Ovary (tissue), 9 donors: ENCODE results near the gene SLC22A3. TPM values are rescaled to one million over a fixed set of nuclear protein-coding genes. Genes with fewer than 3 reads are reported as not detected.

Experiments used
- DNase-seq, 5 donors: peaks; one replicate each; pipeline ENCODE4 v3.0.0-alpha.2; 2019 to 2020
- H3K27ac ChIP-seq, 2 donors: fragments of 200-600 bp; one replicate each; pipeline versions ENCODE4 v1.5.1 to v1.8.0; 2019 to 2022
- H3K27me3 ChIP-seq: fragments of 200-600 bp; one replicate; pipeline ENCODE4 v1.8.0; 2022
- H3K36me3 ChIP-seq: fragments of 200-600 bp; sonication (generic); one replicate; pipeline ENCODE4 v1.5.1; 2019
- H3K4me1 ChIP-seq: one replicate; pipeline ENCODE4 v1.8.1; 2013; ENCODE audit warnings: mild to moderate bottlenecking, moderate library complexity; ENCODE audit not compliant: insufficient read depth
- H3K4me3 ChIP-seq: fragments of 200-600 bp; sonication (generic); one replicate; pipeline ENCODE4 v1.5.1; 2017
- H3K9me3 ChIP-seq, 2 donors: fragments of 200-600 bp in 1 of 2; sonication (generic) in 1 of 2; one replicate each; pipeline versions ENCODE4 v1.5.1 to v1.8.1; 2013 to 2019; ENCODE audit warnings: mild to moderate bottlenecking in 1 of 2, moderate library complexity in 1 of 2
- CTCF ChIP-seq, 3 donors: fragments of 450-650 bp in 2 of 3; fragments of 200-600 bp in 1 of 3; IDR thresholded peaks; one replicate each; pipeline versions ENCODE4 v1.5.1 to v1.8.0; 2016 to 2022; ENCODE audit warnings: antibody characterized with exemption in 3 of 3, mild to moderate bottlenecking in 1 of 3
- EP300 ChIP-seq: sonication (generic); formaldehyde crosslinking; IDR thresholded peaks from one replicate; pipeline ENCODE4 v1.6.1; 2017; ENCODE audit warnings: antibody characterized with exemption
- POLR2A ChIP-seq: fragments of 450-650 bp; IDR thresholded peaks from one replicate; pipeline ENCODE4 v1.6.1; 2017; ENCODE audit warnings: antibody characterized with exemption, mild to moderate bottlenecking, moderate library complexity
- WGBS, 3 donors: extraction: QIAGEN DNeasy Blood & Tissue Kit in 1 of 3; methylation state at CpG; one replicate each; pipeline versions ENCODE4 v1.1.5 to v1.1.7; 2013 to 2017; 5-methylcytosine and 5-hydroxymethylcytosine counted together
- intact Hi-C, 4 donors: fragments of 100-400 bp; cut with DNase I; formaldehyde crosslinking; loops; one replicate each; pipeline versions ENCODE4 v1.11.0 to v1.15.1; 2022 to 2023
- polyA plus RNA-seq, 2 donors: library from polyadenylated mRNA; stranded (reverse); fragments of 200-250 nt in 1 of 2; fragments of 350-450 nt in 1 of 2; fragmentation: Illumina TruSeq in 1 of 2; extraction: RNeasy Lipid Tissue Mini Kit (QIAGEN cat#74804) in 1 of 2; gene quantifications; one replicate each; pipeline ENCODE4 v1.2.3, GENCODE V29; 2013 to 2014
- total RNA-seq, 7 donors: library from RNA; depleted of rRNA in 2 of 7; stranded (reverse); fragments of >200 nt in 2 of 7; fragmentation: NEBNext Ultra II Directional in 3 of 7; extraction: Animal tissue kit (Norgen Biotek cat#: 25700) in 3 of 7; gene quantifications; one replicate each; pipeline versions ENCODE4 v1.1.0 to v1.2.4, GENCODE V29; 2016 to 2023
- donor health status: DM: no; HTN: no; CAD: no; lungs with moderate emphysema.
- donor health status: DM: no; HTN: no; CAD: no.
- donor health status: Bipolar disorder and iron deficiency.
- donor health status: DM: yes; HTN: yes; CAD: no.
- donor health status: DM: no; HTN: no; CAD: no.
- donor health status: DM: yes; HTN: yes; CAD: no.

SLC22A3 gene
- total and polyA plus RNA-seq, 9 donors: 13.5 to 42.5 (median 30.5) TPM

- intact Hi-C loops: loop anchor here (2.0 to 10.0 kb wide), 10 partner anchors 79 to 601 kb away; no protein-coding TSS in a partner anchor
- Histone ChIP-seq H3K9me3 (no peaks in the 10 kb centered on the region), H3K27me3 (no peaks in the 10 kb centered on the region), H3K36me3 (no peaks in the 10 kb centered on the region), H3K4me3 (no peak overlapping the region), H3K4me1 (peaks cover 2% of the 10 kb centered on the region), H3K27ac (peak overlapping the region; percentile 58 to 65)
- DNase-seq: peak; percentile 64 to 89 (median 79)
- 1 to 4% (median 4%) methylated on average over 11 of the region's 11 CpGs for WGBS, 3 donors
- TF ChIP-seq CTCF (IDR thresholded peaks at IDR 0.05) (peak; percentile 91 to 99 (median 98)), POLR2A (peak; percentile 30), EP300 (no peak)
Observed at GRCh38 chr6:160455541-160456213, 107.5 kb downstream of the SLC22A3 start.

- peak overlapping the region; percentile 58 to 65 for H3K27ac ChIP-seq
- WGBS, 3 donors: 18 to 28% (median 28%) methylated on average over 3 of the region's 3 CpGs
- no peak overlapping the region for H3K4me3 ChIP-seq
- intact Hi-C loops: loop anchor here (2.0 to 10.0 kb wide), 9 partner anchors 79 to 601 kb away; no protein-coding TSS in a partner anchor
- no peaks in the 10 kb centered on the region for H3K27me3 ChIP-seq
- peaks cover 2% of the 10 kb centered on the region for H3K4me1 ChIP-seq
- H3K9me3 ChIP-seq: no peaks in the 10 kb centered on the region
- H3K36me3 ChIP-seq: no peaks in the 10 kb centered on the region
- no peak for DNase-seq
- TF ChIP-seq CTCF (IDR thresholded peaks at IDR 0.05) (peak in 1 of 3 donors; percentile 3), POLR2A (no peak)
Observed at GRCh38 chr6:160456214-160456546, 108.0 kb downstream of the SLC22A3 start.

GRCh38 chr6:160457823-160458222 lies 109.6 kb downstream of the SLC22A3 start:
- H3K9me3 ChIP-seq: no peaks in the 10 kb centered on the region
- no peak overlapping the region for H3K27ac ChIP-seq
- DNase-seq: no peak
- no peaks in the 10 kb centered on the region for H3K36me3 ChIP-seq
- H3K4me3 ChIP-seq: no peak overlapping the region
- peaks cover 2% of the 10 kb centered on the region for H3K4me1 ChIP-seq
- no peaks in the 10 kb centered on the region for H3K27me3 ChIP-seq
- TF ChIP-seq POLR2A: no peak
- no peak for TF ChIP-seq EP300
- no peak for TF ChIP-seq CTCF (IDR thresholded peaks at IDR 0.05)
- 54 to 59% (median 56%) methylated on average over 4 of the region's 4 CpGs for WGBS, 3 donors
- intact Hi-C loops: loop anchor here (2.0 to 10.0 kb wide), 9 partner anchors 77 to 603 kb away; no protein-coding TSS in a partner anchor

GRCh38 chr6:160461641-160462040 lies 113.5 kb downstream of the SLC22A3 start:
- H3K36me3 ChIP-seq: no peaks in the 10 kb centered on the region
- H3K4me1 ChIP-seq: no peaks in the 10 kb centered on the region
- no peak for TF ChIP-seq POLR2A
- TF ChIP-seq EP300: no peak
- TF ChIP-seq CTCF (IDR thresholded peaks at IDR 0.05): no peak
- no peak for DNase-seq
- 80 to 86% (median 85%) methylated on average over 3 of the region's 3 CpGs for WGBS, 3 donors
- no peak overlapping the region for H3K4me3 ChIP-seq
- no peaks in the 10 kb centered on the region for H3K9me3 ChIP-seq
- no peak overlapping the region for H3K27ac ChIP-seq
- intact Hi-C loops: no loop called here
- H3K27me3 ChIP-seq: no peaks in the 10 kb centered on the region
